GM19023 (cell line): Measurements from ENCODE around the gene LPP.

ENCODE experiments used
- ATAC-seq: cut with Tn5 transposase; IDR thresholded peaks from one replicate; pipeline ENCODE4 v1.9.1; 2021; ENCODE audit warnings: mild to moderate bottlenecking, moderate library complexity; ENCODE audit not compliant: unreplicated experiment

The LPP gene

GRCh38 chr3:188244395-188244861 is 90.5 kb downstream of the LPP start:
- no peak for ATAC-seq

DNA sequence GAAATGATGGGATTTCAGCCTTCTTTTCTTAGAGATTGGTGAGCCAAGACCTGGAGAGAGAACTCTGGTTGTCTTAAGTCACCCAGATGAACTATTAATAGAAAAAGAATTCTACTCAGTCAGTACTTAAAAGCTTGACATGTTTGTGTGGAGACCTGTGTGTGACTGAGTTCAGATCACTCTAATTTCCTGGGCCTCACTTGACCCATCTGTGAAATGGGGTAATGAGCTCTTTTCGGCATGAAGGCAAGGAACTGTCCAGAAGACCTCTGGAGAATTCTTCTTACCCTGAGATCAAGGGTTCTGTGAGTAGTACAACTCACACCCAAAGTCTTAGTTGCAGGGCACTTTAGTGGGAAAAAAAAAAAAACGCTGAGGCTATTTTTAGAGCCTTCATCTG is 92.9 kb downstream of the LPP start:
- no peak for ATAC-seq

GRCh38 chr3:188248036-188248561 is 94.1 kb downstream of the LPP start:
- no peak for ATAC-seq

DNA sequence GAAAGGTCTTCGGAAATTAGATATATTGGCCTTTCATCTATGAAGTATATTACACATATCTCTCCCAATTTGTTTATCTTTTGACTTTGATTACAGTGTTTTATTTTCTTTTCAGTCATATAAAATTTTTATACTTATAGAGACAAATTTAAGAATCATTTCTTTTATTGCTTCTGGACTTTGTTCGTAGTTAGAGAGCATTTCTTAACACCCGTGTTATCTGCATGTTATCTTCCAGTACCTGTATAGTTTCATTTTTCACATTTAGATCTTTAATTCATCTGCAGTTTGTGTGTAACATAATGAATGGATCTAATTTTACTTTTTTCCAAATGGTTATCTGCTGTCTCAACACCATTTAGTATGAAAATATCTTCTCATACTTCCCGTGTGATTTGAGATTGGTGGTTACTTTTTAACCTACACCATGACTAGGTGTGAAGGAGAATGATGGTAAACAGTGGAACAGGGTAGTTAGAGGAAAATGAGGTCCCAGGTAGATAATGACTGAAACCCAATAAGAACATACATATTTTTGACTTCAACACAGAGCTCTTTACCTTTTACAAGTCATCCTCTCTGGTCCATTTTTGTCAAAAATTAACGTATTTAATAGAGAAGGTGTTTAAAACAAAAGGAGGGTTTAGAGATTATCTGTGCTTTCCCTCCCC is 99.3 kb downstream of the LPP start:
- no peak for ATAC-seq

- no peak for ATAC-seq
Measured at GRCh38 chr3:188253800-188254452, 100.0 kb downstream of the LPP start.

GRCh38 chr3:188254520-188255070 is 100.6 kb downstream of the LPP start:
- ATAC-seq, result no peak

DNA sequence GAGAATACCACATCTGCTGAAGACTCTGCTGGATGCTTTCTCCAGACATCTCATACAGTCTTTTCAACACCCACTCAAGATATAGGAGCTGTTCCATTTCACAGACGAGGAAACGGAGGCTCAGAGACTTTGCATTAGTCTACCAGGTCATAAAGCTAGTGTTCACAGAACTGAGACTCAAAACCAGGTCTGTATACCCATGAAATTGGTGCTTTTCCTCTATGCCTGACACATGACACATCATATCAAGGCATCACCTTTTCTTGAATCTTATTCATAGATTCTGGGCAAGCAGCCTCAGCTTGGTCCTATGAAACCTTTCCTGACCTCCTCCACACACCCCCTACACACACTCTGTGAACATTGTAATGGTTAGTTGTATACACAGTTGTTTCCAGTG is 101.2 kb downstream of the LPP start:
- no peak for ATAC-seq

DNA sequence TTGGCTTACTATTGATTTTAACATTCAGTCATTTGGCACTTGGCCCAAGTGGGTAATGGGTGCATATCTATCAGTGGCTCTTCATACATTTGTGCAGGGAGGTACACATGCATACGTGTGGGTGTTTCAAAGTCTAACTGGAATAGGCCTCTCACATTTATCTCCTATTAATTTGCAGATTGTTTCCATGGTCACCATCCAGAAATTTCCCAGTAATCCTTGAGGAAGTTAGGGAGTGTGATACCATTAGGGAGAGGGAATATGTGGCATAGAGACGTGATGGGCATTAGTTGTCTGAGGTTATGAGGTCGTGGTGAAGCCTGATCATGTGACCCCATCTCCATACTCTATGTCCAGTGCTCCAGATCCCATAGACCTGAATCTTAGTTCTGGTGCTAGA is 102.8 kb downstream of the LPP start:
- no peak for ATAC-seq

GRCh38 chr3:188257384-188258026 is 103.5 kb downstream of the LPP start:
- no peak for ATAC-seq

DNA sequence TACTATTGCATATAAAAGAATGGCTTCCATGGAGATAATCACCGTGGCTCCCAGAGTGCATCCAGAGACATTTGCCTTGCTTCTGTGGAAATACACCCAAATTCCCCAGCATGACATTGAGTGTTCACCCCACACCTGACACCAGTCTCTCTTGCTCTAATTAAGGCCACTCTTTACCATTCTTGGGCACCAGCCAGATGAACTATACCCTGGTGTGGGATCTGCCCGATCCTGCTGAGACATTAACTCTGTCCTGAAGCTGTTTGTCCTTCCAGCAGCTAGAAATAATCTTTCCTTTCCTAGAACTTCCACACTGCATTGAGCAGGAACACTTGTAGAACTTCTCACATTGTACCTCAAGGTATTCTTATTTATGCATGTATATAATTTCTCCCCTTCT is 105.2 kb downstream of the LPP start:
- no peak for ATAC-seq

DNA sequence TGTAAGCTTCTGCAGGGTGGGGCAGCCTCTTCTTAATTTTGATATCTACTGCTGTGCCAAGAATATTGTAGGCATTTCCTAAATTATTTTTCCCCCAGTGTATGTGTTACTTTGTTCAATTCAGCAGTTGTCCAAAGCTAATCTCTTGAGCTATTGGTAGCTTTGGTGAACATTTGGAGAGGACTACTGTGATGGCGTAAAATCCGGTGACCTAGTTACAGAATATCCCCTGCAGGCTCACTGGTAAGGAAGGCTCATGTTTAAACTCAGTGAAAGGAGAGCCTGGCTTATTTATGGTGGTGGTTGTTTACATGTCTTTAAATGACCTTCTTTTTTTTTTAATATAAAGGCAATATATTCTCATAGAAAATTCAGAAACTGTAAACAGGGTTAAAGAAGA is 105.6 kb downstream of the LPP start:
- ATAC-seq, result no peak

- ATAC-seq, result no peak
Measured at GRCh38 chr3:188261011-188261410, 107.1 kb downstream of the LPP start.

DNA sequence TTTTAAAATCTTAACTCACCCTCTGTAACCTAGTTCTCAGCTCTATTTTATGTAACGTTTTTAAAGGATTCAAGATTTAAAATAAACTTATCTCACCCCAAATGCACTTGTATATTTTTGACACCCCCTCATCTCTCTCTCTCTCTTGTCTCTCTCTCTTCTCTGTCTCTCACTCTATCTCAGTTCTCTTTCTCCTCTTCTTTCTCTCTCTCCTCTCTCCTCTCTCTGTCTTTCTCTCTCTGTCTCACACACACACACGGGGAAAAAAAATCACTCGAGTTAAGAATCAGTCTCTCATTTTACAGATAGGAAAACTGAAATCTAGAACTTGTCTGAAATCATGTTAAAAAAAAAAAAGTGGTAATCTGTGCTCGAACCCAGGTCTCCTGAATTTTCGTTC is 108.5 kb downstream of the LPP start:
- no peak for ATAC-seq

GRCh38 chr3:188262913-188263683 is 109.1 kb downstream of the LPP start:
- ATAC-seq, result no peak

DNA sequence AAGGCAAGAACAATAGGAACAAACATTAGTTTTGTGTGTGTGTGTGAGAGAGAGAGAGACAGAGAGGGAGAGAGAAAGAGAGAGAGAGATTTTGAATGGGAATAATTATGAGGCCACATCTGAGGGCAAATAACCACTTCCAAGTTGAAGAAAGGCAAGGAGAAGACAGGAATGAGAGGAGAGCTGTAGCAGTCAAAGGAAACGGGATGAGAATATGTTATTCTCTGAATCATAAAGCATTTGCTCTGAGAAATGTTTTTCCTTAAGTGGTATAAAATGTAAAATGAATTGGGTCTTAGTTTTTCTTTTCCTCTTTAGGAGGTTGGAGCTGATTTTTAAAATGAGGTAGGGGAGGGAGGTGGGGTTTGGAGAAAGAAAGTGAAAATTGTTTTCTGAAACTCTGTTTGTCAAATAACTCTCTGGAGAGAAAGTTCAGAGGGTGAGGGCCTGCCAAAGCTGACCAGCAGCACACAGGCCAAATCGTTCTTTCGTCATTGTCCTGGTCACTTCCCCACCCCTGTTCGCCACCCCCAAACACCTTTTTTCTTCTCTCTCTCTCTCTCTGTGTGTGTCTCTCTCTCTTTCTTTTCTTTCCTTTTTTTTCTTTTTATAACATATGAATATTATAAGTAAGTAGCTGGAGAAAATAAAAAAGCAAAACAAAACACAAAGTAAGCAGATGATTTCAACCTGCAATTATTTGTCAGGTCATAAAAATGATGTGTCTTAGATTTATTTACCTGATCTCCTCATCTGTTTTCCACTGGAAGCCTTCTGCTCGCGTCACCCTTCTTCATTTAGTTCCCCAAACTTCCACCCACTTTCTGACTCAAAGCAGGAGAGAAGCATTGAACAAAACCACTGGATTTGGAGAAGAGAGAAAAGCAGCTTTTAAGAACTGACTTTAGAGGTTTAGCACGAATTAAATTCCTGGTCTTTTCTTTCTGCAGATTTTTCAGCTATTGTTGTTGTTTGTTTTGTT is 110.6 kb downstream of the LPP start:
- no peak for ATAC-seq

DNA sequence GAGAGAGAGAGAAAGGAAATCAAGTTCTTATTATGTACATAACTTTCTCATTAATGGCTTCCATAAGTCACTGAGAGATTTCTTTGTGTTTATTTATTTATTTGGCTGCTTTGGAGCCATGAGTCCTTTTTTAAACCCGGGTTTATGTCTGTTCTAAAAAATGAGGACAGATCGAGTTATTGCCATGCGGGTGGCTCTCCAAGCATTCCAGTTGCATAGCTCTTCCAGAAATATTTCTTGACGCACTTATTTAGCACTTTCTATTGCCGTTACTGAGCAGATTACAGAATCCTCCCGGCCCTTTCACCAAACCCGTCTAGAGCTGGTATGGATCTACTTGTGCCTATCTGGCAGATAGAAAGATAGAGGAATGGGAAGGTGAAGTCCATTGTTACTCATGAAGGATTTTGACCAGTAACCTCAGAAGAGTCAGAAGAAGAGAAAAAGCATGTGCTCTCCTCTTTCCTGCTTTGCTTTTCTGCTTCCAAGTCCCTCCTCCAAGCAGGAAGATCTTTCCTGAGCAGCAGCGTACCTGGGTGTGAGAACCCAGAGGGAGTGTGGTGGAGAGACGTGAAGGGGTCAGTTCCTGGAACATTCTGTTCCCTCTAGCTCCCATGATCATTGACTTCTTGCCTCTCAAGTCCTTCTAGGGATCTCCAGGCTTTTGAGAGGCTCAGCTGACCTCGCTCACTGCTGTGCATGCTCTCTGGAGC is 112.8 kb downstream of the LPP start:
- no peak for ATAC-seq

DNA sequence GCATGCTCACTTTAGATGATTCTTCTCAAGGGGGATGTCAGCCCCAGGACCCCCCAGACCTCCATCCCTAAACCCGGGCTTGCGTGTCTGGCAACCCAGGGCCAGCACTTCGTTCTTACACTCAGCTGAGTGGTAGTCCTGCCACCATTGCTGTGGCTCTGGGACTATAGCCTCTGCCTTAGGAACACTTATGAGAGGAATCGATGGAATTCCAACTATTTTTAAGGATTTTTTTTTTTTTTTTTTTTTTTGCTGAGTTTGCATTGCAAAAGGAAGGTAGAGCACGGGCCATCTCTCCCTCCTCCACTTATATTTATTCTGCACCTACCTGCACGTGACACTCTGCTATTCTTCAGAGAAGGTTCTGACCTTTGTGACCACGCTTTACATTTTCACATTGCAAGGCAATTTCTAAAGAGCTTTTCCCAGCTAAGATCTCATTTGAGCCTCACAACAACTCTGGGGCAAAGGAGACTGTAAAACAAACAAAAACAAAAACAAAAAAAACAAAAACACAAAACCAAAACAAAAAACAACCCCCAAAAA is 113.9 kb downstream of the LPP start:
- ATAC-seq, result no peak

DNA sequence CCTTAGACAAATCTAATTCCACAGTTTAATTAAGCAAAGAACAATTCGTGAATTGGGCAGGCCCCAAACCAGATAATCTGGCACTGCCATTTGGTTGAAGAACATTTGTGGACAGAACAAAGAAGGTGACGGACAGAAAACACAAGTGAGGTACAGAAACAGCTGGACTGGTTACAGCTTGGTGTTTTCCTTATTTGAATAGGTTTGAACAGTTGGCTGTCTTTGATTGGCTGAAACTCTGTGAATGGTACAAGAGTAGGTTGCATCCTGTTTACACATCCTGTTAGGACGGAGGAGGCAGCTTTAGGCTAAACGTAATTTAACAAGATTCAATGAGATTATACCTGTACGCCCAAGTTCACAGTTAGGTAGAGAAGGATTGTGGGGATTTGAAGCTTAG is 114.4 kb downstream of the LPP start:
- no peak for ATAC-seq

- no peak for ATAC-seq
Measured at GRCh38 chr3:188269040-188269439, 115.1 kb downstream of the LPP start.
